H1 (cell line): Measurements from ENCODE around the gene CTNND2. TPM values are rescaled to one million over a fixed set of nuclear protein-coding genes. Genes with fewer than 3 reads are reported as not detected.
A peak's percentile ranks its signal among the peaks of the same experiment; 100 is the strongest.

Experiments used
- CTCF ChIA-PET: fragments of 300-600 bp; sonication (Branson Sonifier 250); formaldehyde crosslinking; loops from one replicate; lab custom pipeline; 2021; ENCODE audit not compliant: partially characterized antibody; lab: Charles Lee
- POLR2A ChIA-PET: fragments of 300-600 bp; sonication (Branson Sonifier 250); formaldehyde crosslinking; loops from one replicate; lab custom pipeline; 2021; ENCODE audit warnings: inconsistent platforms; ENCODE audit not compliant: partially characterized antibody; lab: Charles Lee
- DNase-seq, 2 experiments: peaks; one replicate each; pipeline versions ENCODE4 v3.0.0 to v3.0.0-alpha.2; 2010 to 2022; ENCODE audit warnings: low spot score in 2 of 2, low read depth in 1 of 2, mixed read lengths in 1 of 2
- FAIRE-seq: peaks from 2 replicates; lab custom pipeline; 2011; peaks lifted over from hg19 to GRCh38; lab: Jason Lieb, UNC
- H2AFZ ChIP-seq: 2 replicates; pipeline ENCODE4 v1.8.1; 2012; ENCODE audit warnings: low read length, inconsistent platforms
- H2AK5ac ChIP-seq: 2 replicates; pipeline ENCODE4 v1.6.1; 2013; ENCODE audit warnings: low read depth, low read length
- H2BK120ac ChIP-seq: replicated peaks from 2 replicates; pipeline ENCODE3; 2013; ENCODE audit warnings: low read depth, low read length, inconsistent platforms
- H2BK12ac ChIP-seq: 2 replicates; pipeline ENCODE4 v1.6.1; 2013; ENCODE audit warnings: low read depth, low read length
- H2BK15ac ChIP-seq: 2 replicates; pipeline ENCODE4 v1.6.1; 2013; ENCODE audit warnings: low read length
- H2BK20ac ChIP-seq: 2 replicates; pipeline ENCODE4 v1.6.1; 2013; ENCODE audit warnings: low read length
- H2BK5ac ChIP-seq: 2 replicates; pipeline ENCODE4 v1.6.1; 2013; ENCODE audit warnings: low read depth, low read length
- H3K14ac ChIP-seq: 2 replicates; pipeline ENCODE4 v1.6.1; 2013; ENCODE audit warnings: inconsistent platforms; ENCODE audit not compliant: insufficient read length
- H3K18ac ChIP-seq: 2 replicates; pipeline ENCODE4 v1.6.1; 2013; ENCODE audit warnings: low read length; ENCODE audit errors: extremely low read depth
- H3K23ac ChIP-seq: 2 replicates; pipeline ENCODE4 v1.6.1; 2013; ENCODE audit warnings: inconsistent platforms; ENCODE audit not compliant: insufficient read length
- H3K23me2 ChIP-seq: 2 replicates; pipeline ENCODE4 v1.6.1; 2013; ENCODE audit warnings: low read depth, low read length
- H3K27ac ChIP-seq: 2 replicates; pipeline ENCODE4 v1.6.1; 2011; ENCODE audit warnings: low read depth, low read length, inconsistent platforms
- H3K27me3 ChIP-seq, 4 experiments: replicated peaks in 1 of 4; 1 replicate in 1 of 4; 2 replicates in 3 of 4; pipeline versions ENCODE4 v1.6.1 to v1.8.1; 2011 to 2013; ENCODE audit warnings: low read length in 3 of 4, mild to moderate bottlenecking in 3 of 4, inconsistent platforms in 2 of 4, mixed read lengths in 2 of 4, moderate library complexity in 1 of 4; ENCODE audit not compliant: control insufficient read depth in 3 of 4, insufficient read depth in 3 of 4; ENCODE audit errors: extremely low read depth in 1 of 4
- H3K36me3 ChIP-seq, 4 experiments: 2 replicates each; pipeline versions ENCODE4 v1.6.1 to v1.8.1; 2011 to 2013; ENCODE audit warnings: mild to moderate bottlenecking in 4 of 4, low read length in 3 of 4, moderate library complexity in 2 of 4, control low read depth in 1 of 4, inconsistent platforms in 1 of 4; ENCODE audit not compliant: insufficient read depth in 4 of 4, control insufficient read depth in 2 of 4
- H3K4ac ChIP-seq: replicated peaks from 2 replicates; pipeline ENCODE3; 2013; ENCODE audit warnings: low read length, low read depth, mixed read lengths, inconsistent platforms; ENCODE audit not compliant: insufficient read length
- H3K4me1 ChIP-seq, 4 experiments: replicated peaks in 1 of 4; 1 replicate in 1 of 4; 2 replicates in 3 of 4; pipeline versions ENCODE4 v1.6.1 to v1.8.1; 2011 to 2013; ENCODE audit warnings: low read length in 3 of 4, inconsistent platforms in 2 of 4, mixed read lengths in 1 of 4; ENCODE audit not compliant: insufficient read depth in 4 of 4, control insufficient read depth in 3 of 4
- H3K4me2 ChIP-seq, 2 experiments: 2 replicates each; pipeline versions ENCODE4 v1.6.1 to v1.8.1; 2011 to 2013; ENCODE audit warnings: low read depth in 2 of 2, low read length in 2 of 2, control low read depth in 1 of 2, inconsistent platforms in 1 of 2, mild to moderate bottlenecking in 1 of 2; ENCODE audit not compliant: insufficient read depth in 1 of 2
- H3K4me3 ChIP-seq, 4 experiments: fragments of 200-600, 300-600 bp in 1 of 4; sonication (generic), shearing (Covaris generic), sonication (Bioruptor Twin) in 1 of 4; 2 replicates each; pipeline versions ENCODE4 v1.5.1 to v1.8.1; 2011 to 2016; ENCODE audit warnings: low read length in 4 of 4, low read depth in 3 of 4, control low read depth in 2 of 4, inconsistent platforms in 2 of 4, mild to moderate bottlenecking in 2 of 4, mixed read lengths in 1 of 4, moderate library complexity in 1 of 4; ENCODE audit not compliant: insufficient read depth in 2 of 4; ENCODE audit errors: extremely low read depth in 1 of 4
- H3K56ac ChIP-seq: replicated peaks from 2 replicates; pipeline ENCODE3; 2013; ENCODE audit warnings: low read depth, mild to moderate bottlenecking, mixed read lengths, low read length, inconsistent platforms; ENCODE audit not compliant: insufficient read length
- H3K79me1 ChIP-seq: 2 replicates; pipeline ENCODE4 v1.6.1; 2013; ENCODE audit warnings: low read depth, low read length, control low read depth
- H3K79me2 ChIP-seq, 2 experiments: 2 replicates each; pipeline versions ENCODE4 v1.6.1 to v1.8.1; 2012 to 2013; ENCODE audit warnings: low read length in 2 of 2, mild to moderate bottlenecking in 2 of 2, inconsistent platforms in 1 of 2; ENCODE audit not compliant: insufficient read depth in 2 of 2, control insufficient read depth in 1 of 2
- H3K9ac ChIP-seq, 4 experiments: replicated peaks in 1 of 4; 1 replicate in 1 of 4; 2 replicates in 3 of 4; pipeline versions ENCODE4 v1.6.1 to v1.8.1; 2011 to 2013; ENCODE audit warnings: low read depth in 3 of 4, low read length in 3 of 4, control low read depth in 2 of 4, mild to moderate bottlenecking in 2 of 4, moderate library complexity in 2 of 4, inconsistent platforms in 1 of 4; ENCODE audit errors: extremely low read depth in 1 of 4
- H3K9me3 ChIP-seq, 2 experiments: 2 replicates each; pipeline versions ENCODE4 v1.6.1 to v1.8.1; 2012 to 2013; ENCODE audit warnings: mild to moderate bottlenecking in 2 of 2, moderate library complexity in 2 of 2, control low read depth in 1 of 2, inconsistent platforms in 1 of 2, low read depth in 1 of 2, low read length in 1 of 2, mixed read lengths in 1 of 2; ENCODE audit not compliant: insufficient read depth in 2 of 2
- H4K20me1 ChIP-seq, 2 experiments: replicated peaks in 1 of 2; 2 replicates each; pipeline versions ENCODE3 to v1.8.1; 2011 to 2013; ENCODE audit warnings: inconsistent platforms in 2 of 2, low read length in 2 of 2, mild to moderate bottlenecking in 1 of 2; ENCODE audit not compliant: insufficient read depth in 2 of 2, control insufficient read depth in 1 of 2
- H4K5ac ChIP-seq: 2 replicates; pipeline ENCODE4 v1.6.1; 2013; ENCODE audit warnings: low read length, low read depth, mixed read lengths, inconsistent platforms; ENCODE audit not compliant: insufficient read length
- H4K8ac ChIP-seq: 2 replicates; pipeline ENCODE4 v1.8.0; 2013; ENCODE audit warnings: mild to moderate bottlenecking, moderate library complexity, low read length, inconsistent platforms; ENCODE audit not compliant: insufficient read depth; ENCODE audit errors: extremely low read depth
- H4K91ac ChIP-seq: replicated peaks from 2 replicates; pipeline ENCODE3; 2013; ENCODE audit warnings: low read length, mixed read lengths, inconsistent platforms; ENCODE audit not compliant: insufficient read length
- ASH2L ChIP-seq: fragments of 200-600, 300-600 bp; sonication (generic); IDR thresholded peaks from one replicate; pipeline ENCODE4 v1.7.1; 2017; ENCODE audit warnings: low read length
- CTBP2 ChIP-seq: IDR thresholded peaks from 2 replicates; pipeline ENCODE4 v1.7.0; 2011; ENCODE audit warnings: borderline replicate concordance, mild to moderate bottlenecking, moderate library complexity, mixed read lengths, low read length; ENCODE audit not compliant: insufficient read depth, insufficient read length
- CTCF ChIP-seq, 3 experiments: IDR thresholded peaks; 1 replicate in 2 of 3; 2 replicates in 1 of 3; pipeline versions ENCODE4 v1.5.1 to v1.6.1; 2011; ENCODE audit warnings: low read length in 3 of 3, mild to moderate bottlenecking in 3 of 3, inconsistent platforms in 2 of 3, low read depth in 1 of 3, moderate library complexity in 1 of 3; ENCODE audit not compliant: insufficient read depth in 1 of 3; ENCODE audit errors: control extremely low read depth in 1 of 3
- KDM4A ChIP-seq: IDR thresholded peaks from one replicate; pipeline ENCODE4 v1.7.1; 2012; ENCODE audit warnings: low read depth, mild to moderate bottlenecking, moderate library complexity, low read length, inconsistent platforms; ENCODE audit not compliant: severe bottlenecking
- PHF8 ChIP-seq: fragments of 200-600 bp; sonication (generic); conservative IDR thresholded peaks from 2 replicates; pipeline ENCODE4 v1.7.1; 2012; ENCODE audit warnings: low read depth, mild to moderate bottlenecking, inconsistent platforms, low read length, moderate library complexity
- RNF2 ChIP-seq: fragments of 200-900, 300-1000 bp; sonication (generic); IDR thresholded peaks from 2 replicates; pipeline ENCODE4 v1.7.1; 2016; ENCODE audit warnings: borderline replicate concordance, low read depth, mild to moderate bottlenecking, antibody characterized with exemption, low read length; ENCODE audit not compliant: poor library complexity, severe bottlenecking; ENCODE audit errors: missing control alignments
- TAF1 ChIP-seq: IDR thresholded peaks from 2 replicates; pipeline ENCODE4 v1.6.1; 2011; ENCODE audit warnings: mild to moderate bottlenecking, low read depth, low read length
- YY1 ChIP-seq: IDR thresholded peaks from 2 replicates; pipeline ENCODE4 v1.6.1; 2011; ENCODE audit warnings: low read depth, mild to moderate bottlenecking, low read length
- WGBS, 2 experiments: shearing (Covaris generic) in 1 of 2; methylation state at CpG; one replicate each; pipeline versions ENCODE4 v1.1.6 to v1.1.7; 2013 to 2015; ENCODE audit warnings: low lambda C conversion rate in 2 of 2, mixed read lengths in 2 of 2, inconsistent platforms in 1 of 2, low coverage in 1 of 2, missing lambda C conversion rate in 1 of 2; ENCODE audit not compliant: insufficient replicate concordance in 2 of 2, insufficient coverage in 1 of 2, insufficient read length in 1 of 2; ENCODE audit errors: extremely low coverage in 1 of 2, missing lambda C conversion rate in 1 of 2; 5-methylcytosine and 5-hydroxymethylcytosine counted together
- polyA plus RNA-seq, 7 experiments: library from polyadenylated mRNA; depleted of rRNA in 3 of 7; stranded (reverse) in 5 of 7; unstranded in 2 of 7; fragments of >200 nt in 5 of 7; fragments of 200-250 nt in 2 of 7; gene quantifications; 1 replicate in 5 of 7; 2 replicates in 1 of 7; 4 replicates in 1 of 7; pipeline versions ENCODE4 v1.2.1 to v1.2.3, GENCODE V29; 2011 to 2013; ENCODE audit warnings: missing spikeins in 2 of 7, mixed read lengths in 2 of 7
- total RNA-seq: library from RNA; stranded (reverse); fragmentation: NEBNext Ultra II Directional; extraction: Animal tissue kit (Norgen Biotek cat#: 25700); gene quantifications from 2 replicates; pipeline ENCODE4 v1.2.1, GENCODE V29; 2021

The CTNND2 gene
- total and polyA plus RNA-seq, 2 of the 8 experiments (the other 6 are each of a cell fraction or from before 2014, with no cell fraction given): 7.4 to 14.2 TPM

GRCh38 chr5:11903614-11904264 is 507 bp downstream of the CTNND2 start:
- Histone ChIP-seq H3K9ac (peak overlapping the region in 3 of 4 experiments; percentile 22 to 82 (median 51); a peak in 3 of 7 replicates), H2BK12ac (no peak overlapping the region), H2BK20ac (no peak overlapping the region), H3K27me3 (peaks cover 1 to 31% (median 22%) of the 10 kb centered on the region in 4 experiments), H2BK15ac (no peak overlapping the region), H3K56ac (no peak overlapping the region), H3K36me3 (no peaks in the 10 kb centered on the region), H3K4me1 (peaks cover 0 to 14% (median 7%) of the 10 kb centered on the region in 4 experiments), H4K5ac (no peak overlapping the region), H3K9me3 (no peaks in the 10 kb centered on the region), H3K18ac (0 out of 2 replicates have a peak overlapping the region, but pooled peaks have one; percentile 39), H2BK5ac (no peak overlapping the region), H2AFZ (peak overlapping the region; percentile 42; the same call in 1 of the 2 replicates), H3K4me3 (peak overlapping the region; percentile 70 to 87 (median 78)), H3K4me2 (peak overlapping the region; percentile 95 to 97), H4K91ac (no peak overlapping the region), H3K23me2 (peaks cover 10% of the 10 kb centered on the region), H3K14ac (no peak overlapping the region), H4K8ac (no peak overlapping the region; the same call in 1 of the 2 replicates), H3K23ac (no peak overlapping the region), H2AK5ac (no peak overlapping the region), H3K79me2 (peaks cover 0 to 13% of the 10 kb centered on the region in 2 experiments; a peak in 2 of 4 replicates), H2BK120ac (no peak overlapping the region), H3K27ac (no peak overlapping the region), H4K20me1 (peaks cover 0 to 5% of the 10 kb centered on the region in 2 experiments), H3K4ac (no peak overlapping the region), H3K79me1 (no peaks in the 10 kb centered on the region)
- ChIA-PET CTCF (interaction anchor here (0.9 to 1.8 kb wide), 4 partner anchors 11 to 231 kb away, joined by 5 read pairs; no protein-coding TSS in a partner anchor), POLR2A (interaction anchor here (0.7 kb wide), 1 partner anchor 108 kb away, joined by 3 read pairs; no protein-coding TSS in a partner anchor)
- FAIRE-seq (no peak), DNase-seq (peak in 1 of 2 experiments; percentile 65)
- 1% methylated on average over 77 of the region's 97 CpGs; no CpG with 5 or more reads in 1 of the 2 experiments for WGBS, 2 experiments
- TF ChIP-seq CTCF (IDR thresholded peaks at IDR 0.05; ENCODE audit: control extremely low read depth in 1 of 3, insufficient read depth in 1 of 3, low read depth in 1 of 3, low read length in 3 of 3): peak in 2 of 3 experiments; percentile 8 to 14; a peak in 2 of 4 replicates
- TF ChIP-seq TAF1: 0 out of 2 replicates have a peak, but pooled peaks have one; percentile 7
- peak; percentile 41; the same call in 1 of the 2 replicates for TF ChIP-seq PHF8
- TF ChIP-seq ASH2L: peak; percentile 39
- peak; percentile 23 for TF ChIP-seq CTBP2
- no peak for TF ChIP-seq RNF2
- no peak for TF ChIP-seq YY1
- peak; percentile 71 for TF ChIP-seq KDM4A
